ENCODE data around the gene CCL13. TPM values are rescaled to one million over a fixed set of nuclear protein-coding genes. Genes with fewer than 3 reads are reported as not detected.
A peak's percentile ranks its signal among the peaks of the same experiment; 100 is the strongest.

Gene CCL13
- total RNA-seq, 2 experiments from 2014 or later, result not detected

GRCh38 chr17:34370997-34371395 lies 14.7 kb downstream of the CCL13 start:
- peaks cover 9% of the 10 kb centered on the region for H3K27me3 Mint-ChIP-seq
- H3K27ac Mint-ChIP-seq, result no peak overlapping the region
- intact Hi-C loops (cut with DNase I, micrococcal nuclease), result loop anchor here in 1 of 2 experiments (10.0 kb wide), 1 partner anchor 706 kb away; no protein-coding TSS in a partner anchor
- H3K4me3 Mint-ChIP-seq, result no peak overlapping the region
- H3K36me3 Mint-ChIP-seq (ENCODE audit: low read depth), result no peaks in the 10 kb centered on the region
- CTCF ChIA-PET, result interaction anchor here (0.7 to 3.0 kb wide), 4 partner anchors 10 to 170 kb away, joined by 4 to 13 read pairs (median 10); no protein-coding TSS in a partner anchor
- ATAC-seq (peak; percentile 84), DNase-seq (peak; percentile 33)
- peaks cover 12% of the 10 kb centered on the region for H3K4me1 Mint-ChIP-seq
- no peaks in the 10 kb centered on the region for H3K9me3 Mint-ChIP-seq (ENCODE audit: low read depth)
- POLR2A ChIA-PET, result no interaction called here

DNA sequence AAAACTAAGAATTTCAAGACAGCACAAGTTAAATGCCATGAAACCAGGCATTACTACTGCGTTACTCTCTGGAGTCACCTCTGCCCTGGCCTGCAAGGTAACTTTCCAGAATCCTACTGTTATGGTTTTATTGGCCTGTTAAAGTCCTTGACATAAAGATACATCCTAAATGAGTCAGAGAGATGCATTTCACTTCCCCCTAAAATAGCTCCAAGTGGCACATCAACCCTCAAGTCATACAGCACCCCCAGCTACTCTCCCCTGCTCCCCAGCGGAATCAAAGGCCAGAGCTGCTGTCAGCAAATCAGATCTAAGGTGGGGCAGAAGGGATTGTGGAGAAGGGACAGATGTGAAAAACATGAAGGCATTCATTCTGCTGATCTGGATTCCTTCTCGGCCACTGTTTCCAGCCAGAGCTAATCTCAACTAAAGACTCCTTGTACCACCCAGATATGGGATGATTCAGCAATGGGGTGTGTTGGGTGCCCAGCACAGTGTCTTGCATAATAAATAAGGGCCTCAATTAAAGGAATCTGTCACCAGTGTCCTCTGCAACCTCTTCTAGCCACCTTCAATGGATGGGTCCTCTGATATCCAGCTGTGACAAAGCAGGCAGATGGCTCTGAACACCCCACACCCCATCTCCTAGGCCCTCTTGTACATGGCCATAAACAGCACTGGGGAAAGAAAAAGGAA lies 15.3 kb downstream of the CCL13 start:
- DNase-seq (no peak), ATAC-seq (peak; percentile 16)
- POLR2A ChIA-PET, result no interaction called here
- CTCF ChIA-PET, result interaction anchor here (0.7 to 3.0 kb wide), 4 partner anchors 10 to 171 kb away, joined by 4 to 13 read pairs (median 10); no protein-coding TSS in a partner anchor
- Mint-ChIP-seq H3K4me1 (peaks cover 12% of the 10 kb centered on the region), H3K27me3 (peaks cover 7% of the 10 kb centered on the region), H3K9me3 (ENCODE audit: low read depth) (no peaks in the 10 kb centered on the region), H3K27ac (no peak overlapping the region), H3K36me3 (ENCODE audit: low read depth) (no peaks in the 10 kb centered on the region), H3K4me3 (no peak overlapping the region)
- intact Hi-C loops (cut with DNase I, micrococcal nuclease), result loop anchor here in 1 of 2 experiments (10.0 kb wide), 1 partner anchor 707 kb away; no protein-coding TSS in a partner anchor

- CTCF ChIA-PET, result interaction anchor here (0.6 to 1.9 kb wide), 3 partner anchors 13 to 173 kb away, joined by 3 to 13 read pairs (median 3); no protein-coding TSS in a partner anchor
- no peak for ATAC-seq
- H3K9me3 Mint-ChIP-seq (ENCODE audit: low read depth), result no peaks in the 10 kb centered on the region
- DNase-seq, result no peak
- POLR2A ChIA-PET, result no interaction called here
- H3K4me1 Mint-ChIP-seq, result peaks cover 34% of the 10 kb centered on the region
- intact Hi-C loops (cut with DNase I, micrococcal nuclease), result loop anchor here in 1 of 2 experiments (10.0 kb wide), 1 partner anchor 710 kb away; no protein-coding TSS in a partner anchor
- H3K36me3 Mint-ChIP-seq (ENCODE audit: low read depth), result no peaks in the 10 kb centered on the region
- no peak overlapping the region for H3K4me3 Mint-ChIP-seq
- peaks cover 11% of the 10 kb centered on the region for H3K27me3 Mint-ChIP-seq
- H3K27ac Mint-ChIP-seq, result no peak overlapping the region
These were observed 18.2 kb downstream of the CCL13 start for GRCh38 chr17:34374457-34374856.

DNA sequence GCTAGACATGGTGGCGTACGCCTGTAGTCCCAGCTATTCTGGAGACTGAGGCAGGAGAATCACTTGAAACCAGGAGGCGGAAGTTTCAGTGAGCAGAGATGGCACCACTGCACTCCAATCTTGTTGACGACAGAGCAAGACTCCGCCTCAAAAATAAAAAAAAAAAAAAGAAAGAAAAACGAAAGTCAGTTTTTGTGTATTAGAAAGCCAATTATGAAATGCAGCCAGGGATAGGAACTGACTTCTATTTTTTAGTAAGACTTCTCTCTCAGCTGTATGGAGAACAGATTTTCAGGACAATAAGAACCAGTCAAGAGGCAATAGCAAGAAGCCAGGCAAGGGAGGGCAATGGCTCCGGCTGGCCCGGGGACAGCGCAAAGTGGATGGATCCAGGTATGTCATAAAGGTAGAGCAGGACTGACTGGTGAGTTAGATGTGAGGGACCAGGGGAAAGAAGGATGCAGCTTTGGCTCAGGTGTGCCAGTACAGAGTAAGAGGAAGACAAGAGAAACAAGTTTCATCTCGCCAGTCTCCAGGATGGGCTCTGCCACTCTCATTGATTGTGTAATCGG lies 19.2 kb downstream of the CCL13 start:
- peaks cover 44% of the 10 kb centered on the region for H3K4me1 Mint-ChIP-seq

DNA sequence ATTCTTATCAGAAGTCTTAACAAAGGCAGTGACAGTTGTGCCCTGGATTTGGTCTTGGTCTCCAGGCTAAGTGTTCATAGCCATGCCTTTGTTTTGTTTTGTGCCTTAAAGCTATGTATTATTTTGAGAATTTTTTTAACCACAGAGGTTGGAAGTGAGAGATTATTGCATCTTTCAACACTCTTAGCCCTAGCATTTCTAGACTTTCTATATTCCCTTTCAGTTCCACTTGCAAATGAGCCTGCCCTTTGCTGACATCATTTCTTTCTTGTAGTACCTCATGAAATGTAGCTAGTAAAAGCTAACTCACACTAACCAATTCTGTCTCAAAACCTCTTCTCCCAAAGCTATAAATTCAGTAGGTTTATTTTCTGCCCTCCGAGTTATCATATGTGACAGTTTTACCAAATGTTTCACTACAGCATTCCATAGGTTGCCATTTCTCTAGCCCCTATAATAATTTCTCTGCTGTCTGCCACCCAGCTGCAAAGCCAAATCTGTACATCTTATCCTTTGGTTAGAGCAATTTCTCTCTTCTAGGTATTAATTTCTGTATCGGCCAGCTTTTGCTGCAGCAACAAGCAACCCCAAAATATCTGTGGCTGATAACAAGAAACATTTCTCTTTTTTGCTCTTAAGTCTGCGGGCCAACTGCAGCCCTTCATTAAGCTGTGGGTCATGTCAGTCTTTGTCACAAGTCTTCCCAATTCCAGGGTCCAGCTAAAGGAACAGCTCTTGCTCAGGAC lies 21.0 kb downstream of the CCL13 start:
- intact Hi-C loops (cut with DNase I, micrococcal nuclease), result loop anchor here (5.0 to 10.0 kb wide), 2 partner anchors 175 to 712 kb away; no protein-coding TSS in a partner anchor
- POLR2A ChIA-PET, result interaction anchor here (0.6 kb wide), 1 partner anchor 604 kb away, joined by 5 read pairs; no protein-coding TSS in a partner anchor
- H3K4me3 Mint-ChIP-seq, result no peak overlapping the region
- peak; percentile 40 for ATAC-seq
- H3K27ac Mint-ChIP-seq, result no peak overlapping the region
- CTCF ChIA-PET, result interaction anchor here (1.1 to 2.8 kb wide), 6 partner anchors 9 to 205 kb away, joined by 3 to 30 read pairs (median 4); partner anchors contain the start of gene CCL1
- H3K36me3 Mint-ChIP-seq (ENCODE audit: low read depth), result no peaks in the 10 kb centered on the region
- peaks cover 17% of the 10 kb centered on the region for H3K27me3 Mint-ChIP-seq
- DNase-seq, result no peak
- no peaks in the 10 kb centered on the region for H3K9me3 Mint-ChIP-seq (ENCODE audit: low read depth)
- peaks cover 44% of the 10 kb centered on the region for H3K4me1 Mint-ChIP-seq

More for the DNA sequence above, 19.2 kb downstream of the CCL13 start:
- no peaks in the 10 kb centered on the region for H3K9me3 Mint-ChIP-seq (ENCODE audit: low read depth)
- POLR2A ChIA-PET, result no interaction called here
- peaks cover 11% of the 10 kb centered on the region for H3K27me3 Mint-ChIP-seq
- no peak overlapping the region for H3K27ac Mint-ChIP-seq
- intact Hi-C loops (cut with DNase I, micrococcal nuclease), result loop anchor here (5.0 to 10.0 kb wide), 2 partner anchors 173 to 711 kb away; no protein-coding TSS in a partner anchor
- DNase-seq (no peak), ATAC-seq (no peak)
- no peak overlapping the region for H3K4me3 Mint-ChIP-seq
- H3K36me3 Mint-ChIP-seq (ENCODE audit: low read depth), result no peaks in the 10 kb centered on the region
- CTCF ChIA-PET, result interaction anchor here (1.2 kb wide), 1 partner anchor 174 kb away, joined by 3 read pairs; no protein-coding TSS in a partner anchor

DNA sequence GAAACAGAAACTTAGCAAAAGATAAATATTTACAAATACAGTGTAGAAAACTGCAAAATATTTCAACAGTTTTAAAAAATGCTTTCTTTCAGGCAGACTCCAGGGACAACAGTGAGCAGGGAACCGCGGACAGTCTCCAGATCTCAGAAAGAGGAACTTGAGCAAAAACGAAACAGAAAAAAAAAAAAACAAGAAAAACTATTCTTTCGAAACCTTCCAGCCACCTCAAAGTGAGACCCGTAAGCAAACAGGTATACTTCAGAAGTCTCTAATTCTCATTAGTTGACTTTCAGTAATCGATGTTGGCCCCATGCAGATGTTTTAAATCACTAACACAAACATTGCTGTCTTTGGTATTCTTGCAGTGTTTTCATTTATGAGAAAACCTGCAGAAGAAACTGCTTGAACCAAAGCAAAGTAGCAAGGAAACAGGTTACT lies 22.4 kb downstream of the CCL13 start:
- Mint-ChIP-seq H3K27me3 (peaks cover 17% of the 10 kb centered on the region), H3K36me3 (ENCODE audit: low read depth) (no peaks in the 10 kb centered on the region), H3K4me1 (peaks cover 56% of the 10 kb centered on the region), H3K4me3 (no peak overlapping the region), H3K9me3 (ENCODE audit: low read depth) (no peaks in the 10 kb centered on the region), H3K27ac (no peak overlapping the region)
- ATAC-seq, result peak; percentile 63
- intact Hi-C loops (cut with DNase I, micrococcal nuclease), result loop anchor here (1.0 to 10.0 kb wide), 3 partner anchors 176 to 714 kb away; no protein-coding TSS in a partner anchor
- peak; percentile 65 for DNase-seq
- CTCF ChIA-PET, result interaction anchor here (2.8 kb wide), 1 partner anchor 18 kb away, joined by 30 read pairs; the partner anchor contains the start of gene CCL1
- POLR2A ChIA-PET, result no interaction called here

DNA sequence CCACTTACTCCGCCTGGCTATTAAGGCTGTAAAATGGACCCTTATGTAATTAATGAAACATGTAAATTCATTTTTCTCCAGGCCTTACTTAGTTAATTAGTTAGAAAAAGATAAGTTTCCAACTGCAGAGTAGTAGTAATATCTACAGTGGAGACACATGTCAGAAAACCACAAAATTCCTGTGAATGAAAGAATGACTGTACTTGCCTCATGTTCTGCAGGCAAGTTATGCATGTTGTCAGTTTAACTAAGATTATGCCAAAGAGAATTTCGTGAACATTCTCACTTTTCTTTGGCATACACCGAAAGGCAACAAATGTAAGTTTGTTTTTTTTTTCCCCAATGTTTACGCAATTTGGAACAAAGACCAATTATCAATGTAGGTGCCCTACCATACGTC lies 23.6 kb downstream of the CCL13 start:
- Mint-ChIP-seq H3K36me3 (ENCODE audit: low read depth) (no peaks in the 10 kb centered on the region), H3K27me3 (peaks cover 17% of the 10 kb centered on the region), H3K4me3 (no peak overlapping the region), H3K4me1 (peaks cover 56% of the 10 kb centered on the region), H3K27ac (no peak overlapping the region), H3K9me3 (ENCODE audit: low read depth) (no peaks in the 10 kb centered on the region)
- DNase-seq, result no peak
- ChIA-PET CTCF (interaction anchor here (1.1 to 1.2 kb wide), 2 partner anchors 179 to 740 kb away, joined by 3 read pairs; no protein-coding TSS in a partner anchor), POLR2A (interaction anchor here (0.6 to 1.2 kb wide), 2 partner anchors 11 to 178 kb away, joined by 3 read pairs; no protein-coding TSS in a partner anchor)
- ATAC-seq, result no peak
- intact Hi-C loops (cut with DNase I, micrococcal nuclease), result loop anchor here (5.0 to 10.0 kb wide), 3 partner anchors 178 to 715 kb away; partner anchors contain the start of gene RFFL (in 1 of the 2)

- H3K27me3 Mint-ChIP-seq, result peaks cover 27% of the 10 kb centered on the region
- H3K36me3 Mint-ChIP-seq (ENCODE audit: low read depth), result no peaks in the 10 kb centered on the region
- no peak overlapping the region for H3K4me3 Mint-ChIP-seq
- H3K4me1 Mint-ChIP-seq, result peaks cover 51% of the 10 kb centered on the region
- no peaks in the 10 kb centered on the region for H3K9me3 Mint-ChIP-seq (ENCODE audit: low read depth)
- ChIA-PET CTCF (interaction anchor here (0.6 to 6.4 kb wide), 7 partner anchors 11 to 1047 kb away, joined by 3 to 44 read pairs (median 4); no protein-coding TSS in a partner anchor), POLR2A (interaction anchor here (0.6 to 0.7 kb wide), 2 partner anchors 702 to 884 kb away, joined by 3 to 7 read pairs; no protein-coding TSS in a partner anchor)
- intact Hi-C loops (cut with DNase I, micrococcal nuclease), result loop anchor here in 1 of 2 experiments (1.0 to 5.0 kb wide), 2 partner anchors 181 to 680 kb away; partner anchors contain the start of gene RFFL
- DNase-seq, result peak; percentile 78
- H3K27ac Mint-ChIP-seq, result no peak overlapping the region
- peak; percentile 60 for ATAC-seq
These were observed 26.4 kb downstream of the CCL13 start for GRCh38 chr17:34382621-34383124.

DNA sequence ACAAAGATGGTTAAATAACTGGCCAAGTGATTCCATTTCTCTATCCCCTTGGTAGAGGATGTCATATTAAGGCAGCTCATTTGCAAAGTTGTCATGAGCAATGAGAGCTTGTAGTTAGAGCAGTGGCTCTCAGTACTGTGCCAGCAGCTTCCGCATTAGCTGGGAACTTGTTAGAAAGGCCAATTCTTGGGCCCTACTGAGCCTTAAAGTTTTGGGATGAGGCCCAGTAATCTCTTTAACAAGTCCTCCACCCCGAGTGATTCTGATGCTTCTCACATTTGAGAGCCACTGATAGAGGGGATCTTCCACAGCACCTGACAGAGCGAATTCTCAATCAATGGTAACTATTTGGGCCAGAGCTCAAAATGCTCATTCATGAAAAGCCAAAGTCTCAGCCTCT lies 26.9 kb downstream of the CCL13 start:
- ChIA-PET CTCF (interaction anchor here (1.4 to 6.4 kb wide), 5 partner anchors 11 to 182 kb away, joined by 3 to 44 read pairs (median 9); no protein-coding TSS in a partner anchor), POLR2A (no interaction called here)
- intact Hi-C loops (cut with DNase I, micrococcal nuclease), result loop anchor here in 1 of 2 experiments (5.0 kb wide), 1 partner anchor 679 kb away; the partner anchor contains the start of gene RFFL
- H3K36me3 Mint-ChIP-seq (ENCODE audit: low read depth), result no peaks in the 10 kb centered on the region
- DNase-seq (no peak), ATAC-seq (no peak)
- no peaks in the 10 kb centered on the region for H3K9me3 Mint-ChIP-seq (ENCODE audit: low read depth)
- H3K4me3 Mint-ChIP-seq, result no peak overlapping the region
- peaks cover 27% of the 10 kb centered on the region for H3K27me3 Mint-ChIP-seq
- peaks cover 51% of the 10 kb centered on the region for H3K4me1 Mint-ChIP-seq
- no peak overlapping the region for H3K27ac Mint-ChIP-seq

- no peak for DNase-seq
- CTCF ChIA-PET, result interaction anchor here (0.6 to 6.4 kb wide), 3 partner anchors 18 to 130 kb away, joined by 3 to 44 read pairs (median 4); no protein-coding TSS in a partner anchor
- no peak for ATAC-seq
These were observed 28.0 kb downstream of the CCL13 start for GRCh38 chr17:34384271-34384670.

More at GRCh38 chr17:34384271-34384670, 28.0 kb downstream of the CCL13 start:
- H3K4me3 Mint-ChIP-seq, result no peak overlapping the region
- H3K27me3 Mint-ChIP-seq, result peaks cover 29% of the 10 kb centered on the region
- no peaks in the 10 kb centered on the region for H3K36me3 Mint-ChIP-seq (ENCODE audit: low read depth)
- no peak overlapping the region for H3K27ac Mint-ChIP-seq
- POLR2A ChIA-PET, result interaction anchor here (0.6 to 0.7 kb wide), 2 partner anchors 82 to 776 kb away, joined by 3 to 5 read pairs; no protein-coding TSS in a partner anchor
- intact Hi-C loops (cut with DNase I, micrococcal nuclease), result loop anchor here in 1 of 2 experiments (5.0 kb wide), 1 partner anchor 678 kb away; the partner anchor contains the start of gene RFFL
- H3K9me3 Mint-ChIP-seq (ENCODE audit: low read depth), result no peaks in the 10 kb centered on the region
- peaks cover 43% of the 10 kb centered on the region for H3K4me1 Mint-ChIP-seq

Data from activated CD4-positive, alpha-beta T cell treated with anti-CD3 and anti-CD28 coated beads for 36 hours (primary cell).